ENCODE results near the gene RALA.

DNA sequence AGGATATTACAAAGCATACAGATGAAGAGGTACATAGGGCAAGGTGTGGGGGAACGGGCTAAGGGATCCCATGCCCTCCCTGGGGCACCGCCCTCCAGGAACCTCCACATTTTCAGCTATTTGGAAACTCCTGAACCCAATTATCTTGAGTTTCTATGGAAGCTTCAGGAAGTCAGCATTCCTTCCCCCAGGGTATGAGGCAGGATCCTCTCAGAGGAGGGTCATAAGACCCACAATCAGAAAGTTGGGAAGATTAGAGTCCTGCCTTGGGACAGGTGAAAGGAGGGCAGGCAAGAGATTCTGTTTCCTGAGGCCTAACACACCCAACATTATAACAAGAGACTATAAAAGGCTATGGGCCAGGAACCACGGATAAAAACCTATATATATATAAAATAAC lies 98.0 kb downstream of the RALA start:
- no peak for TF ChIP-seq CTCF (IDR thresholded peaks at IDR 0.05; ENCODE audit: insufficient read depth, low read length, poor library complexity, severe bottlenecking)
- no peak for TF ChIP-seq EZH2phosphoT487 (conservative IDR thresholded peaks at IDR 0.05; ENCODE audit: low read length)

Measured in SU-DHL-6 (cell line).